ENCODE data around the gene NDUFS6.
A peak's percentile ranks its signal among the peaks of the same experiment; 100 is the strongest.
"Not testable (repeated sequence)": the region's sequence is repeated elsewhere in the genome, so short reads cannot be mapped to it uniquely, and the experiment has no call there.

Gene NDUFS6

GRCh38 chr5:1797103-1797800, 4.0 kb upstream of the NDUFS6 start:
- DNase-seq (ENCODE audit: low read depth in 2 of 2) = no peak

GRCh38 chr5:1797855-1798254, 3.4 kb upstream of the NDUFS6 start:
- no peak for DNase-seq (ENCODE audit: low read depth in 2 of 2)

- DNase-seq (ENCODE audit: low read depth in 2 of 2) = not testable (repeated sequence)
Measured at GRCh38 chr5:1798589-1798988, 2.6 kb upstream of the NDUFS6 start.

- DNase-seq (ENCODE audit: low read depth in 2 of 2) = peak in 1 of 2 experiments; percentile 26
Measured at GRCh38 chr5:1799110-1799601, 2.1 kb upstream of the NDUFS6 start.

GRCh38 chr5:1799602-1800471, 1.4 kb upstream of the NDUFS6 start, which contains the start of gene MRPL36:
MRPL36 (minus strand) TSS chr5:1799837; CDS start chr5:1798935, 902 bp downstream.
- DNase-seq (ENCODE audit: low read depth in 2 of 2) = peak; percentile 88 to 90

- DNase-seq (ENCODE audit: low read depth in 2 of 2) = peak in 1 of 2 experiments; percentile 21
Measured at GRCh38 chr5:1800472-1801221, 560 bp upstream of the NDUFS6 start.

- DNase-seq (ENCODE audit: low read depth in 2 of 2) = no peak
Measured at GRCh38 chr5:1801967-1802295, 724 bp downstream of the NDUFS6 start.

- DNase-seq (ENCODE audit: low read depth in 2 of 2) = no peak
Measured at GRCh38 chr5:1803192-1803591, 2.0 kb downstream of the NDUFS6 start.

GRCh38 chr5:1804001-1804690, 2.9 kb downstream of the NDUFS6 start:
- no peak for DNase-seq (ENCODE audit: low read depth in 2 of 2)

- DNase-seq (ENCODE audit: low read depth in 2 of 2) = no peak
Measured at GRCh38 chr5:1805326-1805725, 4.1 kb downstream of the NDUFS6 start.

- no peak for DNase-seq (ENCODE audit: low read depth in 2 of 2)
Measured at GRCh38 chr5:1805736-1806135, 4.5 kb downstream of the NDUFS6 start.

GRCh38 chr5:1806199-1806598, 5.0 kb downstream of the NDUFS6 start:
- DNase-seq (ENCODE audit: low read depth in 2 of 2) = no peak

GRCh38 chr5:1806974-1807373, 5.8 kb downstream of the NDUFS6 start:
- no peak for DNase-seq (ENCODE audit: low read depth in 2 of 2)

- DNase-seq (ENCODE audit: low read depth in 2 of 2) = no peak
Measured at GRCh38 chr5:1807451-1808185, 6.4 kb downstream of the NDUFS6 start.

- no peak for DNase-seq (ENCODE audit: low read depth in 2 of 2)
Measured at GRCh38 chr5:1808439-1808838, 7.2 kb downstream of the NDUFS6 start.

- no peak for DNase-seq (ENCODE audit: low read depth in 2 of 2)
Measured at GRCh38 chr5:1809416-1810035, 8.3 kb downstream of the NDUFS6 start.

- no peak for DNase-seq (ENCODE audit: low read depth in 2 of 2)
Measured at GRCh38 chr5:1810581-1811101, 9.4 kb downstream of the NDUFS6 start.

GRCh38 chr5:1814183-1815020, 13.2 kb downstream of the NDUFS6 start:
- no peak for DNase-seq (ENCODE audit: low read depth in 2 of 2)

GRCh38 chr5:1815071-1815786, 14.0 kb downstream of the NDUFS6 start:
- no peak for DNase-seq (ENCODE audit: low read depth in 2 of 2)
